GM23338 (cell line): ENCODE measurements around the gene ANTXR1. TPM values are rescaled to one million over a fixed set of nuclear protein-coding genes. Genes with fewer than 3 reads are reported as not detected.

ENCODE experiments used
- ATAC-seq: fragments of 200-7000 bp; cut with Tn5 transposase; 3 replicates; pipeline ENCODE4 v1.9.1; 2020
- DNase-seq: peaks from one replicate; pipeline ENCODE4 v3.0.0-alpha.2; 2015; ENCODE audit warnings: low spot score
- H2AFZ ChIP-seq: fragments of 200-600 bp; sonication (generic); 2 replicates; pipeline ENCODE4 v1.8.0; 2016; ENCODE audit warnings: antibody characterized with exemption, mild to moderate bottlenecking, moderate library complexity
- H3F3A ChIP-seq: fragments of 200-600 bp; sonication (generic); replicated peaks from 2 replicates; pipeline ENCODE4 v1.8.0; 2017; ENCODE audit warnings: antibody characterized with exemption, mixed run types, low read depth
- H3K27ac ChIP-seq: fragments of 200-600 bp; sonication (generic); 2 replicates; pipeline ENCODE4 v1.6.1; 2016; ENCODE audit warnings: low read depth
- H3K27me3 ChIP-seq: fragments of 200-600 bp; sonication (generic); 2 replicates; pipeline ENCODE4 v1.8.0; 2016; ENCODE audit warnings: mild to moderate bottlenecking, mixed run types, moderate library complexity; ENCODE audit not compliant: insufficient read depth
- H3K36me3 ChIP-seq: fragments of 200-600 bp; sonication (generic); 2 replicates; pipeline ENCODE4 v1.8.0; 2016; ENCODE audit warnings: mild to moderate bottlenecking; ENCODE audit not compliant: insufficient read depth
- H3K4me1 ChIP-seq: fragments of 200-600 bp; sonication (generic); 2 replicates; pipeline ENCODE4 v1.8.0; 2016; ENCODE audit warnings: mild to moderate bottlenecking, moderate library complexity; ENCODE audit not compliant: insufficient read depth
- H3K4me2 ChIP-seq: fragments of 200-600 bp; sonication (generic); 2 replicates; pipeline ENCODE4 v1.7.1; 2017; ENCODE audit warnings: mixed run types
- H3K4me3 ChIP-seq: fragments of 200-600 bp; sonication (generic); 2 replicates; pipeline ENCODE4 v1.6.1; 2016; ENCODE audit warnings: mixed run types
- H3K79me2 ChIP-seq: fragments of 200-600 bp; sonication (generic); replicated peaks from 2 replicates; pipeline ENCODE4 v1.8.0; 2017; ENCODE audit warnings: mild to moderate bottlenecking; ENCODE audit not compliant: insufficient read depth
- H3K9me2 ChIP-seq: fragments of 200-600 bp; sonication (generic); 2 replicates; pipeline ENCODE4 v1.8.0; 2017; ENCODE audit not compliant: insufficient read depth
- H4K20me1 ChIP-seq: fragments of 200-600 bp; sonication (generic); replicated peaks from 2 replicates; pipeline ENCODE4 v1.8.0; 2017; ENCODE audit warnings: mild to moderate bottlenecking; ENCODE audit not compliant: insufficient read depth
- H3K27ac Mint-ChIP-seq: 2 replicates; pipeline ENCODE4 v1.8.0; 2020; ENCODE audit warnings: inconsistent platforms, mild to moderate bottlenecking, moderate library complexity, mixed read lengths
- H3K27me3 Mint-ChIP-seq: 3 replicates; pipeline ENCODE4 v1.8.0; 2022; ENCODE audit warnings: low read depth, mild to moderate bottlenecking, moderate library complexity, mixed read lengths, inconsistent platforms; ENCODE audit not compliant: insufficient read depth, poor library complexity
- H3K36me3 Mint-ChIP-seq: 3 replicates; pipeline ENCODE4 v1.8.0; 2021; ENCODE audit warnings: low read depth, mild to moderate bottlenecking, inconsistent platforms, moderate library complexity, mixed read lengths
- H3K4me1 Mint-ChIP-seq: 3 replicates; pipeline ENCODE4 v1.8.0; 2020; ENCODE audit warnings: mild to moderate bottlenecking, inconsistent platforms, mixed read lengths
- H3K4me3 Mint-ChIP-seq: 3 replicates; pipeline ENCODE4 v1.8.0; 2021; ENCODE audit warnings: moderate library complexity, mild to moderate bottlenecking, inconsistent platforms, mixed read lengths
- H3K9me3 Mint-ChIP-seq: 3 replicates; pipeline ENCODE4 v1.8.0; 2020; ENCODE audit warnings: moderate library complexity, mild to moderate bottlenecking, inconsistent platforms, mixed read lengths
- CREB1 ChIP-seq: fragments of 250-450 bp; sonication (Bioruptor Pico); IDR thresholded peaks from 2 replicates; pipeline ENCODE4 v1.5.0; 2020; ENCODE audit warnings: low read depth, mild to moderate bottlenecking, moderate library complexity
- CTCF ChIP-seq, 2 experiments: fragments of 200-600 bp in 1 of 2; sonication (generic) in 1 of 2; conservative IDR thresholded peaks; 2 replicates each; pipeline versions ENCODE4 v1.5.1 to v1.6.1; 2016 to 2017; ENCODE audit warnings: antibody characterized with exemption in 2 of 2, low read depth in 2 of 2, mild to moderate bottlenecking in 2 of 2, moderate library complexity in 1 of 2
- ETS1 ChIP-seq: IDR thresholded peaks from 2 replicates; pipeline ENCODE4 v1.6.1; 2016; ENCODE audit warnings: antibody characterized with exemption
- EZH2phosphoT487 ChIP-seq: fragments of 200-600 bp; sonication (generic); IDR thresholded peaks from one replicate; pipeline ENCODE4 v1.8.1; 2018; ENCODE audit warnings: antibody characterized with exemption; ENCODE audit not compliant: unreplicated experiment
- JUNB ChIP-seq: IDR thresholded peaks from one replicate; pipeline ENCODE4 v1.6.1; 2016; ENCODE audit warnings: antibody characterized with exemption; ENCODE audit not compliant: unreplicated experiment
- NANOG ChIP-seq: IDR thresholded peaks from 2 replicates; pipeline ENCODE4 v1.6.1; 2016; ENCODE audit warnings: antibody characterized with exemption, borderline replicate concordance
- POLR2AphosphoS5 ChIP-seq: IDR thresholded peaks from 2 replicates; pipeline ENCODE4 v1.6.1; 2016; ENCODE audit warnings: antibody characterized with exemption, low read depth
- REST ChIP-seq: IDR thresholded peaks from one replicate; pipeline ENCODE4 v1.6.1; 2018; ENCODE audit warnings: antibody characterized with exemption; ENCODE audit not compliant: unreplicated experiment
- ZNF462 ChIP-seq: fragments of 250-450 bp; sonication (Bioruptor Pico); IDR thresholded peaks from 2 replicates; pipeline ENCODE4 v1.5.0; 2020; ENCODE audit warnings: mild to moderate bottlenecking, moderate library complexity
- polyA plus RNA-seq: library from polyadenylated mRNA; unstranded; fragments of >200 nt; fragmentation: Nextera tagmentation; extraction: Ambion mirVana; gene quantifications from 2 replicates; pipeline ENCODE4 v1.2.1, GENCODE V29; 2016
- total RNA-seq: library from RNA; depleted of rRNA; stranded (reverse); fragments of >200 nt; shearing (Covaris generic); gene quantifications from 2 replicates; pipeline ENCODE4 v1.2.3, GENCODE V29; 2014

ANTXR1 gene
- total and polyA plus RNA-seq, 2 experiments from 2014 or later, result 16.1 to 23.1 TPM

GRCh38 chr2:69057660-69058059, 44.7 kb downstream of the ANTXR1 start (continued):
- no peak for TF ChIP-seq CTCF (conservative IDR thresholded peaks at IDR 0.05; ENCODE audit: low read depth in 2 of 2)
- TF ChIP-seq JUNB, result no peak
- TF ChIP-seq ETS1, result no peak

- no peak overlapping the region for H3K27ac Mint-ChIP-seq
- H3K36me3 ChIP-seq, result no peaks in the 10 kb centered on the region
- H3K4me1 ChIP-seq, result no peaks in the 10 kb centered on the region
- TF ChIP-seq CTCF (conservative IDR thresholded peaks at IDR 0.05; ENCODE audit: low read depth in 2 of 2) (no peak), POLR2AphosphoS5 (no peak), EZH2phosphoT487 (no peak), NANOG (no peak), ZNF462 (CRISPR knock-in tag) (no peak), CREB1 (CRISPR knock-in tag) (no peak), REST (no peak)
- no peaks in the 10 kb centered on the region for H3K79me2 ChIP-seq
- H3K9me2 ChIP-seq, result peaks cover 17% of the 10 kb centered on the region
- no peak overlapping the region for H2AFZ ChIP-seq
- no peaks in the 10 kb centered on the region; the same call in 2 of the 3 replicates for H3K9me3 Mint-ChIP-seq
- no peak overlapping the region for H3K4me3 ChIP-seq
- H3K27me3 Mint-ChIP-seq, result peaks cover 2% of the 10 kb centered on the region
- H3K4me1 Mint-ChIP-seq, result peaks cover 2% of the 10 kb centered on the region; the same call in 1 of the 3 replicates
- H4K20me1 ChIP-seq, result peaks cover 6% of the 10 kb centered on the region; the same call in 1 of the 2 replicates
- H3F3A ChIP-seq, result no peaks in the 10 kb centered on the region
- no peak overlapping the region for H3K27ac ChIP-seq
- no peak overlapping the region for H3K4me2 ChIP-seq
- peaks cover 11% of the 10 kb centered on the region for H3K36me3 Mint-ChIP-seq
- ATAC-seq (no peak), DNase-seq (no peak)
- no peaks in the 10 kb centered on the region for H3K27me3 ChIP-seq
- H3K4me3 Mint-ChIP-seq, result no peak overlapping the region
Observed at GRCh38 chr2:69059731-69060290, 46.8 kb downstream of the ANTXR1 start.
